ENCODE measurements around the gene DIS3L2. TPM values are rescaled to one million over a fixed set of nuclear protein-coding genes. Genes with fewer than 3 reads are reported as not detected.
A peak's percentile ranks its signal among the peaks of the same experiment; 100 is the strongest.

The DIS3L2 gene
- total and polyA plus RNA-seq, 8 donors, result 25.2 to 43.4 (median 36.3) TPM

DNA sequence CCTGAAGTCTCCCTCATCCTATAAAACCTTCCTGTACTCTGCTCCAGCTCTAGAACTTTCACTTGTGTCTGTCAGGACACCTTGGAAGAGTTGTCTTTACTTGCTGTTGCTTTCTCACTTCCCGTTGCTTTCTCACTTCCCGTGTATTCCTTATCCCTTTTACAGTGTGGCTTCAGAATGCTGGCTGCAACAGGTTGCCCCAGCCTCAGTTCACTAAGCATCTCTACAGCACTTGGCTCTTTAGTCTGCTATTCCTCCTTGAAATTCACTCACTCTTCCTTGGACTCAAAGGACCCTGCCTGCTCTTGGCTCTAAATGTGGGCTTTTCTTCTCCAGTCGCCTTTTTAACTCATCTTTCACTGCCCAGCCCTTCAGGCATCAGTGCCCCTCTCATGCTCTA is 254.5 kb downstream of the DIS3L2 start:
- H3K4me1 ChIP-seq, result peaks cover 0 to 14% of the 10 kb centered on the region in 2 donors
- DNase-seq (no peak), ATAC-seq (no peak)
- no peaks in the 10 kb centered on the region for H3K27me3 ChIP-seq
- no peak overlapping the region for H3K4me3 ChIP-seq
- intact Hi-C loops (cut with DNase I), result no loop called here
- no peak for TF ChIP-seq CTCF (IDR thresholded peaks at IDR 0.05)
- no peak overlapping the region for H3K27ac ChIP-seq
- H3K36me3 ChIP-seq, result peaks cover 0 to 16% of the 10 kb centered on the region in 2 donors
- no peaks in the 10 kb centered on the region for H3K9me3 ChIP-seq

DNA sequence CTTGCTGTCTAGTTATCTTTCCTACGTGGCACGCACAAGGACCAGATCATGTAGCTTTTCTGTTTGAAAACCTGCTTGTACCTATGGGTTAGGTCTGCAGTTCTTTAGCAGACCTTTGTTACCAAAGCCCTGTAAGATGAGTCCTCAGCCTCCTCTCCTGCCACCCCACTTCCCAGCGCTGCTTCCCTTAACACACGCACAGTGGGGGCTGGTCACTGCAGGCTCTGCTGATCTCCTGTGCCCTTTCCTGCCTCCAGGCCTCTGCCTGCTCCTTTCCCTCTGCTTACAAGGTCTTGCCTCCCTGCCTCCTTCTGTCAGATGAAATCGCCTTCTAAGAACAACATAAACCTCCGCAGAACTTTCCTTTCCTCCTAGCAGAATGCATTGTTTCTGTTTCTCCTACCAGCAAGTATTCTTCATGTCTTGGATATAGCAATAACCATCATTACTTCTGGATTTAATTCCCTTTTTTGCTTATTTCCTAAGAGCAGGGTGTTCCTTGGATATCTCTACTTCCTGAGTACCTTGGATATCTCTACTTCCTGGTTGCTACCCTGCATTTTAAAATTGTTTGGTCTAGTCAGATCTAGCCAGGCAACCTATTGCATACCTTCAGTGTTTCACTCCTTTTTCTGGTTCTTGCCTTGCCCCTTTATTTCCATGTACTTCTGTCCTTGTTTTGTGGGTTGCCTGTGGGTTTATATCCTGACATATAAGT is 257.4 kb downstream of the DIS3L2 start:
- peak overlapping the region in 1 of 2 donors; percentile 28 for H3K27ac ChIP-seq
- peaks cover 0 to 7% of the 10 kb centered on the region in 2 donors for H3K36me3 ChIP-seq
- H3K9me3 ChIP-seq, result no peaks in the 10 kb centered on the region
- intact Hi-C loops (cut with DNase I), result no loop called here
- no peak overlapping the region for H3K4me3 ChIP-seq
- ATAC-seq (no peak), DNase-seq (no peak)
- H3K4me1 ChIP-seq, result peaks cover 0 to 14% of the 10 kb centered on the region in 2 donors
- no peaks in the 10 kb centered on the region for H3K27me3 ChIP-seq
- no peak for TF ChIP-seq CTCF (IDR thresholded peaks at IDR 0.05)

DNA sequence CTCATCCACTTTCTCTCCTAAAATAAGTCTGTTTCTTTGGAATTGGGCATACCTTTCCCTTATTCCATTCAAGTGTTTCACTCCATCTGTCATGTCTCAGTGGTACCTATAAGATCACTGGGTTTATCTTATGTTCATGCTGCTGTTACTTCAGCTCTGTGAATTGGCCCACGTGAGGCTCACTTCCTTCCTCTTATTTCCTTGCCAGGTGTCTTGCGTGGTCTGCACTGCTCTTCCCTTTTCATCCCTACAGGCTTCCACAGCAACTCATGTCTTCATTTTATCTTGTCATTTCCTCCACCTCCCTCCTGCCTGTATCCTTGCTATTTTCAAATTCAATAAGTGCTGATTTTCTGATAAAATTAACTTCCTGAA is 258.0 kb downstream of the DIS3L2 start:
- Histone ChIP-seq H3K4me1 (peaks cover 0 to 14% of the 10 kb centered on the region in 2 donors), H3K27ac (peak overlapping the region in 1 of 2 donors; percentile 28), H3K36me3 (peaks cover 0 to 7% of the 10 kb centered on the region in 2 donors), H3K4me3 (no peak overlapping the region), H3K27me3 (no peaks in the 10 kb centered on the region), H3K9me3 (no peaks in the 10 kb centered on the region)
- no peak for TF ChIP-seq CTCF (IDR thresholded peaks at IDR 0.05)
- intact Hi-C loops (cut with DNase I), result no loop called here
- ATAC-seq, result no peak
- no peak for DNase-seq

DNA sequence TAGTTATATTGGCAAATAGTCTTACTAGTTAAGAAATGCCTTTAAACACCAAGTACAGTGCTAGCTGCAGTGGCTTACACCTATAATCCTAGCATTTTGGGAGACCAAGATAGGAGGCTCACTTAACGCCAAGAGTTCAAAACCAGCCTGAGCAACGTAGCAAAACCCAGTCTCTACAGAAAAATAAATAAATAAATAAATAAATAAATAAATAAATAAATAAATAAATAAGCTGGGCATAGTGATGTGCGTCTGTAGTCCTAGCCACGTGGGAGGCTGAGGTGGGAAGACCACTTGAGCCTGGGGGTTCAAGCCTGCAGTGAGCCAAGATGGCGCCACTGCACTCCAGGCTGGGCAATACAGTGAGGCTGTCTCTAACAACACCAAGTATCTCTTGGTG is 258.4 kb downstream of the DIS3L2 start:
- DNase-seq, result no peak
- no peaks in the 10 kb centered on the region for H3K9me3 ChIP-seq
- intact Hi-C loops (cut with DNase I), result no loop called here
- TF ChIP-seq CTCF (IDR thresholded peaks at IDR 0.05), result no peak
- peak overlapping the region in 1 of 2 donors; percentile 28 for H3K27ac ChIP-seq
- H3K36me3 ChIP-seq, result peaks cover 0 to 7% of the 10 kb centered on the region in 2 donors
- peaks cover 0 to 14% of the 10 kb centered on the region in 2 donors for H3K4me1 ChIP-seq
- H3K4me3 ChIP-seq, result no peak overlapping the region
- H3K27me3 ChIP-seq, result no peaks in the 10 kb centered on the region
- no peak for ATAC-seq

DNA sequence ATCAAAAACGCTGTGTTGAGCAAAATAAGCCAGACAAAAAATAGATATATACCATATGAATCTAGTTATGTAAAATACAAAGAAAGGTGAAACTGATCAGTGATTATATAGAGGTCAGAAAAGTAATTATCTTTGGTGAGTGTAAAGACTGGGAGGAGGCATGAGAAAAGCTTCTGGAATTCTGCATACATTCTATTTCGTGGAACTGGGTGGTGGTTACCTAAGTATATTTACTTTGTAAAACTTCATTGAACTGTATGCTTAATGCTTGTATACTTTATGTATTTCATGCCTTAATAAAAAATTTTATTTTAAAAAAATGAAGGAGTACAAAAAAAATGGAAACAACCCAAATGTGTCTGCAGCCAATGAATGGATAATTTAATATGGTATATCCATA is 263.9 kb downstream of the DIS3L2 start:
- intact Hi-C loops (cut with DNase I), result no loop called here
- Histone ChIP-seq H3K36me3 (no peaks in the 10 kb centered on the region), H3K4me3 (no peak overlapping the region), H3K9me3 (no peaks in the 10 kb centered on the region), H3K4me1 (no peaks in the 10 kb centered on the region), H3K27me3 (no peaks in the 10 kb centered on the region), H3K27ac (no peak overlapping the region)
- no peak for DNase-seq
- ATAC-seq, result no peak
- TF ChIP-seq CTCF (IDR thresholded peaks at IDR 0.05), result no peak
